ENCODE data around the gene SCYGR6.

The SCYGR6 gene

GRCh38 chr2:227716501-227716900 is 8.1 kb downstream of the SCYGR6 start:
- no peak for FAIRE-seq

DNA sequence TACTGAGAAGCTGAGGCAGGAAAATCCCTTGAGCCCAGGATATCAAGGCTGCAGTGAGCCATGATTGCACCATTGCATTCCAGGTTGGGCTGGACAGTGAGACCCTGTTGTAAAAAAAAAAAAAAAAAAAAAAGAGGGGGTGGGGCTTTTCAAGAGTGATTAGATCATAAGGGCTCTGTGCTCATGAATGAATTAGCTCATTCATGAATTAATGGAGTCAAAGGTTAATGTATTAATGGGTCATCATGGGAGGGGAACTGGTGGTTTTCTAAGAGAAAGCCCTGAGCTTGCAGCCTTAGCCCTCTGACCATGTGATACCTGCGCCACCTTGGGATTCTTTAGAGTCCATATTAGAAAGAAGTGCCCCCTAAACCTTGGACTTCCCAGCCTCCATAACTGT is 11.3 kb downstream of the SCYGR6 start:
- FAIRE-seq = no peak
- no peak for DNase-seq (ENCODE audit: insufficient read length, low spot score)

More at GRCh38 chr2:227716501-227716900, 8.1 kb downstream of the SCYGR6 start:
- no peak for DNase-seq (ENCODE audit: insufficient read length, low spot score)

DNA sequence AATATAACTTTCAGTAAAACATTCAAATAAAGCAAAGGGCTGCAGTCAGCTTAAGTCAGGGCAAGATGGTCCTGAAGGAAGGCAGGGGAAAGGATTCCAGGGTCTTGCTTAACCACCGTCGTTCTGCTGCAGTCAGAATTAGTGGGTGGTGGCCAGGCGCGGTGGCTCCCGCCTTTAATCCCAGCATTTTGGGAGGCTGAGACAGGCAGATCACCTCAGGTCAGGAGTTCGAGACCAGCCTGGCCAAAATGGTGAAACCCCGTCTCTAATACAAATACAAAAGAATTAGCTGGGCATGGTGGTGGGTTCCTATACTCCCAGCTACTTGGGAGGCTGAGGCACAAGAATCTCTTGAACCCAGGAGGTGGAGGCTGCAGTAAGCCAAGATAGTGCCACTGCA is 13.6 kb downstream of the SCYGR6 start:
- FAIRE-seq (no peak), DNase-seq (ENCODE audit: insufficient read length, low spot score) (no peak)

- no peak for FAIRE-seq
Measured at GRCh38 chr2:227707390-227707789, 17.2 kb downstream of the SCYGR6 start.

GRCh38 chr2:227706859-227707258 is 17.7 kb downstream of the SCYGR6 start:
- DNase-seq (ENCODE audit: insufficient read length, low spot score) (no peak), FAIRE-seq (no peak)

More at GRCh38 chr2:227707390-227707789, 17.2 kb downstream of the SCYGR6 start:
- DNase-seq (ENCODE audit: insufficient read length, low spot score) = no peak

DNA sequence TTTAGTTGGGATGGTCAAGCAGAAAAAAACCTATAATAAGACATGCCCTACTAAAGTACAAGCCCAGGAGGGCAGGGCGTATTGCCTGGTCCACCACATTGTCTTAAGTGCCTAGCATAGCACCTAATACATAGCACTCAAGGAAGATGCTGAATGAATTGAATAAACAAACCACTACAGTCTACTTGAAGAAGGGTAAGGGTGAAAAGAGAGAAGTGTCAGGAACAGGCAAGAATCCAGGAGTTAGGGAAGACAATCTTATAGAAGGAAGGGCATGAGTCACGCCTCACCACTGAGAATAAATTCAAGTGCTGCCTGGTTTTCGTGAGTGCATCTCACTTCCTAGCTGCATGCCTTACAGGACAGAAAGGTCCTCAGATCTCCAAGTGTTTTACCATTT is 20.6 kb downstream of the SCYGR6 start:
- DNase-seq (ENCODE audit: insufficient read length, low spot score) = no peak
- FAIRE-seq = no peak

GRCh38 chr2:227703280-227703732 is 21.3 kb downstream of the SCYGR6 start:
- FAIRE-seq (no peak), DNase-seq (ENCODE audit: insufficient read length, low spot score) (no peak)

GRCh38 chr2:227701556-227701955 is 23.0 kb downstream of the SCYGR6 start:
- FAIRE-seq = no peak
- no peak for DNase-seq (ENCODE audit: insufficient read length, low spot score)

DNA sequence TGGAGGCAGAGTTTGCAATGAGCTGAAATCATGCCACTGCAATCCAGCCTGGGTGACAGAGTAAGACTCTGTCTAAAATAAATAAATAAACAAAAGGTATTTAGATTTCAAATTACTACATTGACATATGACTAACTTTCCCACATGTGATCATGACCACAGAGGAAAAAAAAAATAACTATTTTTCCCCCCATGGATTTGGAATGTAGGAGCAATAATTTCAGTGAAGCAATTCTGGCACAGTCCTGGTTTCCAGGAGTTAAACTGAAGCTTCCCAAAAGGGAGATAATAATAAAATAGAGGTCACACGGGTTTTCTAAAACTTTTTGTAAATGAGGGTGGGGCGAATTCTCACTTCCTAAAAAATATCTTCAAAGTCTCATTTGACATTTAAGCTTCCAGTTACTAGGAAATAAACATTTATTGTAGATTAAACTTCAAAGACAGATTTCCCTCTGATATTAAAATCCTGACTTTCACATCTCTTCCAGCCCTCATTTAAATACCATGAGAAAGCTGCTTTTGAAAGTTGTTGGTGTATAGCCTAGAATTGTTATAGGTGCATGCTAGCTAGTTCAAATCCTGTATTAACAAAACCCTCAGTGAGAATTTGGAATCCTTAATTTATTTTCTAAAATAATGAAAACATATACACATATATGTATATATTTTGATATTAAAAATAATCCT is 27.4 kb downstream of the SCYGR6 start:
- FAIRE-seq = no peak

GRCh38 chr2:227687189-227687588 is 37.4 kb downstream of the SCYGR6 start:
- FAIRE-seq (no peak), DNase-seq (ENCODE audit: insufficient read length, low spot score) (no peak)

More for the DNA sequence above, 27.4 kb downstream of the SCYGR6 start:
- DNase-seq (ENCODE audit: insufficient read length, low spot score) = no peak

DNA sequence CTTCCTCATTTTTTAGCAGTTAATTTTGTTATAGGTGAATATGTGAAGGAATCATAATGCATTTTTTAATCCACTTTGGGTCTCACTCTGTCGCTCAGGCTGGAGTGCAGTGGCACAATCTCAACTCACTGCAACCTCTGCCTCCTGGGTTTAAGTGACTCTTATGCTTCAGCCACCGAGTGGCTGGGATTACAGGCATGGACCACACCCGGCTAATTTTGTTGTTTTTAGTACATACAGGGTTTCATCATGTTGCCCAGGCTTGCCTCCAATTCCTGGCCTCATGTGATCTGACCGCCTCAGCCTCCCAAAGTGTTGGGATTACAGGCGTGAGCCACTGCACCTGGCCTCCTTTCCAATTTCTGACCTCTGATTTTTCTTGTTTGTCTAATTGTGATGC is 40.3 kb downstream of the SCYGR6 start:
- DNase-seq (ENCODE audit: insufficient read length, low spot score) (no peak), FAIRE-seq (no peak)

- FAIRE-seq (no peak), DNase-seq (ENCODE audit: insufficient read length, low spot score) (no peak)
Measured at GRCh38 chr2:227677928-227678327, 46.6 kb downstream of the SCYGR6 start.

DNA sequence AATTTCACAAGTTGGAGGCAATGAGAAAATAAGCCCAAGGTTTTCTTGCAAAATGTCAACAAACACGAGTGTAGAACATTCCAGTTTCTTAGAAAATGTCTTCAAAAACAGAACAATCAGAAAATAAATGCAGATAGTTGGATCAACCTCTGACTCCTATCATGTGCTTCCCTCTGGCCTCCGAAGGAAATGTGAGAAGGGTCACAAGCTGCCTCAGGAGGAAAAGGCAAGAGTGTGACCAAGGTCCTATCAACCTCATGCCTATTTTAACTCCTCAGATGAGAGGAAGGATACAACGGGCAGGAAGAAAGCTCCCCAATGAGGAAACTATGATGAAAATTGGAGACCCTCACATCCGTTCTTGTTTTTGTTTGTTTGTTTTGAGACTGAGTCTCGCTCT is 50.1 kb downstream of the SCYGR6 start:
- no peak for DNase-seq (ENCODE audit: insufficient read length, low spot score)
- no peak for FAIRE-seq

All from GM19239 (cell line).